Peyer's patch (tissue), 4 donors: ENCODE results near the gene BIN1. TPM values are rescaled to one million over a fixed set of nuclear protein-coding genes. Genes with fewer than 3 reads are reported as not detected.
A peak's percentile ranks its signal among the peaks of the same experiment; 100 is the strongest.

Experiments
- DNase-seq, 3 donors: peaks; one replicate each; pipeline ENCODE4 v3.0.0-alpha.2; 2017 to 2019
- H3K27ac ChIP-seq, 4 donors: fragments of 200-600 bp; sonication (generic); one replicate each; pipeline ENCODE4 v1.5.1; 2016 to 2019
- H3K27me3 ChIP-seq, 2 donors: fragments of 200-600 bp; sonication (generic); one replicate each; pipeline ENCODE4 v1.5.1; 2019
- H3K36me3 ChIP-seq, 3 donors: fragments of 200-600 bp; sonication (generic); one replicate each; pipeline ENCODE4 v1.5.1; 2016 to 2019
- H3K4me1 ChIP-seq, 4 donors: fragments of 200-600 bp; sonication (generic); one replicate each; pipeline ENCODE4 v1.5.1; 2016 to 2019
- H3K4me3 ChIP-seq, 4 donors: fragments of 200-600 bp; sonication (generic); 1 replicate in 3 of 4; 2 replicates in 1 of 4; pipeline ENCODE4 v1.5.1; 2016 to 2019; ENCODE audit warnings: mild to moderate bottlenecking in 1 of 4
- H3K9me3 ChIP-seq, 4 donors: fragments of 200-600 bp; sonication (generic); one replicate each; pipeline ENCODE4 v1.5.1; 2016 to 2019; ENCODE audit warnings: mild to moderate bottlenecking in 1 of 4
- CTCF ChIP-seq, 6 experiments: fragments of 450-650 bp in 4 of 6; fragments of 200-600 bp in 2 of 6; sonication (generic) in 1 of 6; IDR thresholded peaks; one replicate each; pipeline ENCODE4 v1.5.1; 2017 to 2019; ENCODE audit warnings: antibody characterized with exemption in 6 of 6, mild to moderate bottlenecking in 3 of 6, moderate library complexity in 1 of 6
- POLR2A ChIP-seq, 2 donors: fragments of 450-650 bp; IDR thresholded peaks; one replicate each; pipeline ENCODE4 v1.5.1; 2017; ENCODE audit warnings: antibody characterized with exemption in 2 of 2, mild to moderate bottlenecking in 2 of 2, moderate library complexity in 2 of 2
- total RNA-seq, 4 donors: library from RNA; depleted of rRNA; stranded (reverse); fragments of >200 nt; gene quantifications; one replicate each; pipeline ENCODE4 v1.1.0, GENCODE V29; 2016

Gene BIN1
- total RNA-seq, 4 donors from 2014 or later = 22.2 to 81.7 (median 47.2) TPM

GRCh38 chr2:127078666-127079270 is 28.2 kb downstream of the BIN1 start:
- H3K4me1 ChIP-seq = peaks cover 0 to 52% (median 21%) of the 10 kb centered on the region in 4 donors
- TF ChIP-seq POLR2A (IDR thresholded peaks at IDR 0.05) = no peak
- no peak for TF ChIP-seq CTCF (IDR thresholded peaks at IDR 0.05)
- H3K36me3 ChIP-seq = no peaks in the 10 kb centered on the region
- no peaks in the 10 kb centered on the region for H3K9me3 ChIP-seq
- H3K27ac ChIP-seq = peak overlapping the region in 1 of 4 donors; percentile 19
- H3K4me3 ChIP-seq = no peak overlapping the region
- H3K27me3 ChIP-seq = no peaks in the 10 kb centered on the region
- no peak for DNase-seq

GRCh38 chr2:127078028-127078427 is 28.9 kb downstream of the BIN1 start:
- H3K4me3 ChIP-seq = no peak overlapping the region
- no peaks in the 10 kb centered on the region for H3K36me3 ChIP-seq
- H3K27ac ChIP-seq = no peak overlapping the region
- peaks cover 0 to 44% (median 21%) of the 10 kb centered on the region in 4 donors for H3K4me1 ChIP-seq
- no peaks in the 10 kb centered on the region for H3K9me3 ChIP-seq
- no peak for TF ChIP-seq POLR2A (IDR thresholded peaks at IDR 0.05)
- TF ChIP-seq CTCF (IDR thresholded peaks at IDR 0.05) = no peak
- H3K27me3 ChIP-seq = no peaks in the 10 kb centered on the region
- no peak for DNase-seq

- TF ChIP-seq POLR2A (IDR thresholded peaks at IDR 0.05) (no peak), CTCF (IDR thresholded peaks at IDR 0.05) (no peak)
- H3K9me3 ChIP-seq = no peaks in the 10 kb centered on the region
- H3K4me3 ChIP-seq = no peak overlapping the region
- peaks cover 0 to 35% (median 15%) of the 10 kb centered on the region in 4 donors for H3K4me1 ChIP-seq
- no peak overlapping the region for H3K27ac ChIP-seq
- no peaks in the 10 kb centered on the region for H3K27me3 ChIP-seq
- no peaks in the 10 kb centered on the region for H3K36me3 ChIP-seq
- DNase-seq = no peak
These were observed 30.0 kb downstream of the BIN1 start for GRCh38 chr2:127076924-127077323.

GRCh38 chr2:127076290-127076689 is 30.7 kb downstream of the BIN1 start:
- TF ChIP-seq CTCF (IDR thresholded peaks at IDR 0.05) (no peak), POLR2A (IDR thresholded peaks at IDR 0.05) (no peak)

GRCh38 chr2:127075821-127076220 is 31.1 kb downstream of the BIN1 start:
- Histone ChIP-seq H3K27ac (no peak overlapping the region), H3K4me3 (no peak overlapping the region), H3K9me3 (no peaks in the 10 kb centered on the region), H3K27me3 (no peaks in the 10 kb centered on the region), H3K36me3 (no peaks in the 10 kb centered on the region), H3K4me1 (peaks cover 0 to 24% (median 12%) of the 10 kb centered on the region in 4 donors)
- no peak for DNase-seq
- TF ChIP-seq POLR2A (IDR thresholded peaks at IDR 0.05) (no peak), CTCF (IDR thresholded peaks at IDR 0.05) (no peak)

More at GRCh38 chr2:127076290-127076689, 30.7 kb downstream of the BIN1 start:
- Histone ChIP-seq H3K36me3 (no peaks in the 10 kb centered on the region), H3K4me3 (no peak overlapping the region), H3K27ac (no peak overlapping the region), H3K27me3 (no peaks in the 10 kb centered on the region), H3K9me3 (no peaks in the 10 kb centered on the region), H3K4me1 (peaks cover 0 to 29% (median 13%) of the 10 kb centered on the region in 4 donors)
- DNase-seq = no peak
